ENCODE measurements around the gene RASSF8.

DNA sequence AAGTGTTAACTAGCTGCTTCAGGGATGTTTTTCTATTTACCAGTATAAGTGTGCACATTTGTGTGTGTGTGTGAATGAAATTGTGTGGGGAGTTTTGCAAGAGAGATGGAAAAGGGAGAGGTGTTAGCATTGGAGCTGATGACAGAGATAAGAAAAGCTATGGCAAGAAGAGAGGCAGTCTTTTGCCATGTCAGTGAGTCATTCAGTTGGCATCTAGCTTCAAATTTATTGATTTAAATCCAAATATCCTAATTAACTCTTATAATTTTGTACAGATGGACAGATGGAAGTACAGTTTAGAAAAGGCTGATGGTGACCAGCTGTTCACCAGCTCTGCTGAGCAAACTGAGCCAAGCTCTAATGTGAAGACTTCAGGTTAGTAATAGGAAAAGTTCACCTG, 169.7 kb downstream of the RASSF8 start:
- TF ChIP-seq, protein P1, sequence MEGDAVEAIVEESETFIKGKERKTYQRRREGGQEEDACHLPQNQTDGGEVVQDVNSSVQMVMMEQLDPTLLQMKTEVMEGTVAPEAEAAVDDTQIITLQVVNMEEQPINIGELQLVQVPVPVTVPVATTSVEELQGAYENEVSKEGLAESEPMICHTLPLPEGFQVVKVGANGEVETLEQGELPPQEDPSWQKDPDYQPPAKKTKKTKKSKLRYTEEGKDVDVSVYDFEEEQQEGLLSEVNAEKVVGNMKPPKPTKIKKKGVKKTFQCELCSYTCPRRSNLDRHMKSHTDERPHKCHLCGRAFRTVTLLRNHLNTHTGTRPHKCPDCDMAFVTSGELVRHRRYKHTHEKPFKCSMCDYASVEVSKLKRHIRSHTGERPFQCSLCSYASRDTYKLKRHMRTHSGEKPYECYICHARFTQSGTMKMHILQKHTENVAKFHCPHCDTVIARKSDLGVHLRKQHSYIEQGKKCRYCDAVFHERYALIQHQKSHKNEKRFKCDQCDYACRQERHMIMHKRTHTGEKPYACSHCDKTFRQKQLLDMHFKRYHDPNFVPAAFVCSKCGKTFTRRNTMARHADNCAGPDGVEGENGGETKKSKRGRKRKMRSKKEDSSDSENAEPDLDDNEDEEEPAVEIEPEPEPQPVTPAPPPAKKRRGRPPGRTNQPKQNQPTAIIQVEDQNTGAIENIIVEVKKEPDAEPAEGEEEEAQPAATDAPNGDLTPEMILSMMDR (conservative IDR thresholded peaks at IDR 0.05; ENCODE audit: low read depth in 2 of 2), result no peak
- TF ChIP-seq, protein P2, sequence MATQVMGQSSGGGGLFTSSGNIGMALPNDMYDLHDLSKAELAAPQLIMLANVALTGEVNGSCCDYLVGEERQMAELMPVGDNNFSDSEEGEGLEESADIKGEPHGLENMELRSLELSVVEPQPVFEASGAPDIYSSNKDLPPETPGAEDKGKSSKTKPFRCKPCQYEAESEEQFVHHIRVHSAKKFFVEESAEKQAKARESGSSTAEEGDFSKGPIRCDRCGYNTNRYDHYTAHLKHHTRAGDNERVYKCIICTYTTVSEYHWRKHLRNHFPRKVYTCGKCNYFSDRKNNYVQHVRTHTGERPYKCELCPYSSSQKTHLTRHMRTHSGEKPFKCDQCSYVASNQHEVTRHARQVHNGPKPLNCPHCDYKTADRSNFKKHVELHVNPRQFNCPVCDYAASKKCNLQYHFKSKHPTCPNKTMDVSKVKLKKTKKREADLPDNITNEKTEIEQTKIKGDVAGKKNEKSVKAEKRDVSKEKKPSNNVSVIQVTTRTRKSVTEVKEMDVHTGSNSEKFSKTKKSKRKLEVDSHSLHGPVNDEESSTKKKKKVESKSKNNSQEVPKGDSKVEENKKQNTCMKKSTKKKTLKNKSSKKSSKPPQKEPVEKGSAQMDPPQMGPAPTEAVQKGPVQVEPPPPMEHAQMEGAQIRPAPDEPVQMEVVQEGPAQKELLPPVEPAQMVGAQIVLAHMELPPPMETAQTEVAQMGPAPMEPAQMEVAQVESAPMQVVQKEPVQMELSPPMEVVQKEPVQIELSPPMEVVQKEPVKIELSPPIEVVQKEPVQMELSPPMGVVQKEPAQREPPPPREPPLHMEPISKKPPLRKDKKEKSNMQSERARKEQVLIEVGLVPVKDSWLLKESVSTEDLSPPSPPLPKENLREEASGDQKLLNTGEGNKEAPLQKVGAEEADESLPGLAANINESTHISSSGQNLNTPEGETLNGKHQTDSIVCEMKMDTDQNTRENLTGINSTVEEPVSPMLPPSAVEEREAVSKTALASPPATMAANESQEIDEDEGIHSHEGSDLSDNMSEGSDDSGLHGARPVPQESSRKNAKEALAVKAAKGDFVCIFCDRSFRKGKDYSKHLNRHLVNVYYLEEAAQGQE (IDR thresholded peaks at IDR 0.05; ENCODE audit: unreplicated experiment), result no peak
- TF ChIP-seq EZH2 (IDR thresholded peaks at IDR 0.05; ENCODE audit: low read depth, unreplicated experiment), result no peak
